H54 (cell line): ENCODE data around the gene DVL3.
"Not testable (repeated sequence)": the region's sequence is repeated elsewhere in the genome, so short reads cannot be mapped to it uniquely, and the experiment has no call there.

Experiments
- DNase-seq: peaks from one replicate; pipeline ENCODE4 v3.0.0; 2011; ENCODE audit warnings: low spot score, mixed read lengths; ENCODE audit not compliant: insufficient read length
- FAIRE-seq: peaks from 3 replicates; lab custom pipeline; 2011; peaks lifted over from hg19 to GRCh38; lab: Jason Lieb, UNC
- POLR2A ChIP-seq: IDR thresholded peaks from 2 replicates; pipeline ENCODE4 v1.6.1; 2011; ENCODE audit warnings: low read depth, mild to moderate bottlenecking, low read length

Gene DVL3

DNA sequence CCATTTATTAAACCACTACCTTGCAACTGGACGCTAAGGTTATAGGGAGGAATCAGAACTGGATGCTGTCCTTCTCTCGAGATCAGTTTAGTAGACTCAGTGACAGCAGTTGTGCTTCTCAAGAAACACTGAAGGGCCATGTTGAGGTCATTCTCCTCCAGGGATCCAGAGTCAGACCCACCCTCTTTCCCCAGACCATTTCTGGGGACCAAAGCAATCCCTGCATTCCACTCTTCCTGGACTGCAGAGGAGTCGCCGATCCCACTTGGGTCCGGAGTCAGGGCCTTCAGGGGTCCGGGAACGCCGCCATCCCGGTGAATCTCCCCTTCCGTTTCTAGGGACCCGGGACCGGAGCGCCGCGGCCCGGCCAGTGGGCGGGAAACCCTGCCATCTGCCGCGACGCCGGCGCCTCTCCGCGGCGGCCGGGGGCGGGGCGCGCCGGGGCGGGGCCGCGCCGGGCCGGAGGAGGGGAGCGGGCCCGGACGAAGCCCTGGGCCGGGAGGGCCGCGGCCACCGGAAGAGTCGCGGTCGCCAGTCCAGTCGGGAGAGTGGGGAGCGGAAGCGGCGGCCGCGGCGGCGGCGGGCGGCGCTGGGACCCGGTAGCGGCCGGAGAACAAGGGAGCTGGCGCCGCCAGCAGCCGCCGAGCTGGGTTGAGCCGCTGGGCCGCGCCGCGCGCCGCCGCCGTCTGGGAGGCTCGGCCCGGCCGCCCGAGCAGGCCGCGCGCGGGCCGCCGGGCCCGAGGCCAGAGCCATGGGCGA lies at the start of gene DVL3:
Gene DVL3, plus strand, starts transcription at position 493 of the 759 bp plus-strand sequence. Its CDS starts 259 bp downstream, at position 752.
- TF ChIP-seq POLR2A = peak; percentile 62
- DNase-seq (peak; percentile 79), FAIRE-seq (no peak)

DNA sequence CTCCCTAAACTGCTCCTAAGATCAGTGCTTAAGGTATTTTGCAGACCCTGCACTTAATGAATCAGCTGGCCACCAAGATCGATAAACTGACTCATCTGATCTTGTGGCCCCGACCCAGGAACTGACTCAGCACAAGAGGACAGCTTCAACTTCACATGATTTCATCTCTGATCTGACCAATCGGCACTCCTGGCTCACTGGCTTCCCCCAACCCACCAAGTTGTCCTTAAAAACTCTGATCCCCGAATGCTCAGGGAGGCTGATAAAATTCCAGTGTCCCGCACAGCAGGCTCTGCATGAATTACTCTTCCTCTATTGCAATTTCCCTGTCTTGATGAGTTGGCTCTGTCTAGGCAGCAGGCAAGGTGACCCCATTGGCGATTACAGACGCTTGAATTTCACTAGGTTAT lies 44.9 kb upstream of the DVL3 start:
- DNase-seq (no peak), FAIRE-seq (peak; percentile 96)
- TF ChIP-seq POLR2A = no peak

DNA sequence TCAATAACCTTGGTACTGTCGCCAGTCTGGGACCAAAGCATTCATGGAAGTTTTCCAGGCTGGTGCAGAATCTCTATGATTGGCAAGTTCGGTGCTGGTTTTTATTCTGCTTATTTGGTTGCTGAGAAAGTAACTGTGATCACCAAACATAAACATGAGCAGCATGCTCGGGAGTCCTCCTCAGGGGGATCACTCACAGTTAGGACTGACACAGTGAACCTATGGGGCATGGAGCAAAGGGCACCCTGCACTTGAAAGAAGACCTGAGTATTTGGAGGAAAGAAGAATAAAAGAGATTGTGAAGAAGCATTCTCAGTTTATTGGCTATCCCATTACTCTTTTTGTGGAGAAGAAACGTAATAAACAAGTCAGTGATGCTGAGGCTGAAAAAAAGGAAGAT lies 39.2 kb upstream of the DVL3 start:
- no peak for TF ChIP-seq POLR2A
- no peak for FAIRE-seq
- DNase-seq = no peak

DNA sequence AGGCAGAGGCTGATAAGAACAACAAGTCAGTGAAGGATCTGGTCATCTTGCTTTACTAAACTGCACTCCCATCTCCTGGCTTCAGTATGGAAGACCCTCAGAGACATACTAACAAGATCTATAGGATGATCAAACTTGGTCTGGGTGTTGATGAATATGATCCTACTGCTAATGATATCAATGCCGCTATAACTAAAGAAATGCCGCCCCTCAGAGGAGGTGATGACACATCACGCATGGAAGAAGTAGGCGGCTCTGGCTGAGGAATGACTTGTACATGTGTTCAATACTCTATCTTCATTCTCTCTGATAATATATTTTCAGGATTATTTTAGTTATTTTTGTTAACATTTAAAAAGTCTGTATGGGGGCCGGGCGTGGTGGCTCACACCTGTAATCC lies 37.5 kb upstream of the DVL3 start:
- DNase-seq (no peak), FAIRE-seq (no peak)

DNA sequence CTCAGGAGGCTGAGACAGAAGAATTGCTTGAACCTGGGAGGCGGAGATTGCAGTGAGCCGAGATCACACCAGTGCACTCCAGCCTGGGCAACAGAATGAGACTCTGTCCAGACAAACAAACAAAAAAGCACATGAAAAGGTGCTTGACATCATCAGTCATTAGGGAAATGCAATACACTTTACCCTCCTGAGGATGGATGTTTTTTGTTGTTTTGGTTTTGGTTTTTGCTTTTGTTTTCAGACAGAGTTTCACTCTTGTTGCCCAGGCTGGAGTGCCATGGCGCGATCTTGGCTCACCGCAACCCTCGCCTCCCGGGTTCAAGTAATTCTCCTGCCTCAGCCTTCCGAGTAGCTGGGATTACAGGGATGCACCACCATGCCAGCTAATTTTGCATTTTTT lies 34.1 kb upstream of the DVL3 start:
- FAIRE-seq, DNase-seq: not testable (repeated sequence)

More for the DNA sequence above, 37.5 kb upstream of the DVL3 start:
- TF ChIP-seq POLR2A = no peak

DNA sequence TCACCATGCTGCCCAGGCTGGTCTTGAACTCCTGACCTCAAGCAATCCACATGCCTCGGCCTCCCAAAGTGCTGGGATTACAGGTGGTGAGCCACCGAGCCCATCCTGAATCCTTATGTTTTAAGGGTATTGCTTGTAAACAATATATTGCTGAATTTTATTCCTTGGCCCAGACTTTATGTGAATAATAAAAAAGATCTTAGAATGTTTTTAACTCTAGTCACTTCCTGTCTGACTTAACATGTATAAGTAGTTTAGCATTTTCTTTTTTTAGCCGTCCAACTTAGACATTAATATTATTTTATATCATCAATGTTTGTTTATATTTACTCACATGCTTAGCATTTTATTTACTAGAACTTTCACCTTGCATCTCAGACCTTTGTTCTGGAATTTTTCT lies 29.2 kb upstream of the DVL3 start:
- FAIRE-seq (no peak), DNase-seq (no peak)
- no peak for TF ChIP-seq POLR2A

DNA sequence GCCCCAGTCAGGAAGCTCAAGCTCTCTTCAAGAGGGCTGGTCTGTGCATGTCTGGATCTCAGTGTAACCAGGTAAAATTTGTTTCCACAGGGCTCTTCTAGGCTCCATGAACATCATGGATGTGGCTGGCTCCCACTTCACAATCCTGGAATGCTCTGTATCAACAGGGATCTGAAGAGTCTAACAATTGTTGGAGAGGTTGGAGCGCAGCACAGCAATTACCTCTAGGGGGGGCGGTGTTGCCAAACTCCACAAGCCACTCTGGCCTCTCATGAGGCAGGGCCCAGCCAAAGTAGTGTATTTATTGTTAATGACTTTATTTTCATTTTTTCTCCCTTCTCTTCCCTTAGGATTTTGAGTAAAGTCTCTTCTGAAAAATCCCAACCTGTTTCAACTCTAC lies 26.2 kb upstream of the DVL3 start:
- peak; percentile 78 for FAIRE-seq

DNA sequence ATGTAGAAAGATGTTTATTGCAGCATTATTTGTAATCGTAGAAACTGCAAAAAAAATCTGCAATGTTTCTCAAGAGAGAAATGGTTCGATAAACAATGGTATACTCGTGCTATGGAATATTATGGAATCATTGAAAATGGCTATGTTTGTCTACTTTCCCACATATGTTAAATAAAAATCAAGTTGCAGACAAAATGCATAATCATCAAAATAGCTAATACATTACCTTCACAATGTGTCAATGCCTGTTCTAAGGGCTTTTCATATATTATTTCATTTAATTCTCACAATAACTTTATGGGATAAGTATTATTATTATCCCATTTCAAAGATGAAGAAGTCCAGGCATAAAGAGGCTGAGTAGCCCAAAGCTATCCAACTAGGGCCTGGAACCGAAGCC lies 22.2 kb upstream of the DVL3 start:
- no peak for FAIRE-seq
- TF ChIP-seq POLR2A = no peak
- no peak for DNase-seq

More for the DNA sequence above, 26.2 kb upstream of the DVL3 start:
- TF ChIP-seq POLR2A = no peak
- DNase-seq = peak; percentile 34

DNA sequence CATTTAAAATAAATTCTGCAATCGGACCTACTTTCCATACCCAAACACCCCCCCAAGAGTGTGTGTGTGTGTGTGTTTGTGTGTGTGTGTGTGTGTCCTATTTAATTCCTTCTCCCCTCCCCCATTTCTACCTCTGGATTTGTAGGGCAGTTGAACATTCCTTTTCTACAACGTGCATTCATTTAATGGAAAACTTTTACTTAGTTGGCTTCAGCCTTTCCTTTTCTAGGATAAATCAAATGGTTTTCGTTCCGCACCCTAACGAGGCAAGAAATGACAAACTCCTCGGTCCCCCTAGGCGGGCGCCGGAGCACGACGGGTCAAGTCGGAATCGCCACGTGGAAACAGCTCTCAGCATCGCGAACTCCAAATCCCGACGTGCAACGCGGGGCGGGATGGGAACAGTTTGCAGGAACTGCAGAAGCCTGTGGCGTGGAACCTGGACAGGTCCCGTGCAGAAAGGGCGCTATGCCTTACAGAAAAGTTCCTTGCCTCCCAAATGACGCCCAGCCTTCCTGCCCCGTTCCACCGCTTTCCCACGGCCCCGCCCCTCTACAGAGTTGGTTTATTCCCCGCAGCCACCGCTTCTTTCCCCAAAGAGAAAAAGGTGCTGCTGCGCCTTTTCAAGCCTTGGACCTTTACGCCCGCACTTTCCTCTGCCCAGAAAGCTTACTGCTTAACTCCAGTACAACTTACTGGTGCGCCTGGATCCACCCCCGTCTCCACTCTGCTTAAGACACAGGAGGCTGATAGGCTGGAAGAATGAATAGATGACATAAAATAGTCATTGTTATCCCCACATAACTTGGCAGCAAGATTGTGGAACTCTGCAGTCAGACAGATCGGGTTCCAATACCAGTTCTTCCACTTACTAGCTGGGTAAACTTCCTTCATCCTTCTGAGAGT lies 21.1 kb upstream of the DVL3 start:
- FAIRE-seq = peak; percentile 78
- peak; percentile 42; the same call in 1 of the 2 replicates for TF ChIP-seq POLR2A
- peak; percentile 74 for DNase-seq

DNA sequence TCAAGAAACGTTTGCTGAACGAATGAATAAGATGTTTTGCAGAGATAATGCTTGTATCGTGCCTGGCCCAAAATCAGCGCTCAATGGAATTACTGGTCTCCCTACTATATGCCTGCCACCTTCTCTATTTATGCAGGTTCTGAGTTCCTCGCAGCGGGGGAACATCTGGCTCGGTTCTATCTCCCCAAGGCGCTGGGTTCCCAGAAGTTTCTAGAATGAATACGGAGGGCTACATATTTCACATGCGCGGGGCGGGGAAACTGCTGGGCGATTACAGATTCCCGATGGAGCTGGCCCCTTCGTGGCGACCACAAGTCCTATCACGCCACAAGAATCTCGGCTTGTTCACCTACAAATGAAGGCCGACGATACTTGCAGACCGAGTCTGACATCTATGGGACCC lies 20.4 kb upstream of the DVL3 start:
- DNase-seq = no peak
- no peak for TF ChIP-seq POLR2A
- FAIRE-seq = peak; percentile 15

DNA sequence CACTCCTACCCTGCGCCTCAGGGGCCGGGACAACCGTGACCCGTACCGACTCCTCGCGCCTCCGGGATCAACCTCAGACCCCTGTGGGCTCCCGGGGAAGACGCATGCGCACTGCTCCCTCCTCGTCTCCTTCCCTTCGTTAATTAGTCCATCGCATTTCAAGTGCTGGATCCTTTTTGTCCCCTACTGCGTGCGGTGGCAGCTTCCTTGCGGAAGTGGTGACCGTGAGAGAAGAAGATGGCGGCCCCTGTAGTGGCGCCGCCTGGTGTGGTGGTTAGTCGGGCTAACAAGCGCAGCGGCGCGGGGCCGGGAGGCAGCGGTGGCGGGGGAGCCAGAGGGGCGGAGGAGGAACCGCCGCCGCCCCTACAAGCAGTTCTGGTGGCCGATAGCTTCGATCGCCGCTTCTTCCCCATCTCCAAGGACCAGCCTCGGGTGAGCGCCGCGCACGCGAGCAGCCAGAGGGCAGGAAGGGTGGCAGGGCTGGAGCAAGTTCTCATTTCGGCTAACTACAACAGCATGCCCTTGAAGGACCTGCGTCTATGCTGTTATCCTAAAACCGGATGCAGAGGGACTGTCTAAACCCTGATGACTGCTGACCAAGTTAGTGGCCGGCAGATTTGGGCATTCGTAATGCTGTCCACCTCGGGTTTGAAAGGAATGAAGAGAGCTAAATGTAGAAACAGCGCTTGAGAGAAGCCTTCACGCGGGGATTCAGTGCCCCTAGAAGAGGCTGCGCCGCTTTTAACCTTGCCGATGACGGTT lies 19.8 kb upstream of the DVL3 start, which contains the start of gene EIF2B5:
Gene EIF2B5, plus strand, starts transcription at position 210 of the 762 bp plus-strand sequence. Its CDS starts 28 bp downstream, at position 238.
- FAIRE-seq = peak; percentile 79
- TF ChIP-seq POLR2A = peak; percentile 68

DNA sequence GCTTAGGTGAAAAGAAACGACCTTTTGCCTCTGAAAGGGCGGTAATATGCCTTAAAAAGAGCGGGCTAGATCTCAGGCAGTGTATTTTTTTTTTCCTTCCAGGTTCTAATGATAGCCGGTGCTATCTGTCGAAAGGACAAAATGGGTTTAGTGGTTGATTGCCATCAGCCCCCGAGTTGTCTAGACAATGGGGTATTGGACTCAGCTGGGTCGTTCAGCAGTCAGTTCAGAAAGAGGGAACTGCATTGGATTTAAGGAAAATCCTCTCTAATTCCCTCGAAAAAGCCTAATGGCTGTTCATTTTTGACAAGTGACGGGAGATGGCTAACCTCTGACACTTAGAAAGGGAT lies 19.3 kb upstream of the DVL3 start:
- no peak for FAIRE-seq
- no peak for DNase-seq
- TF ChIP-seq POLR2A = no peak

More for the DNA sequence above, 19.8 kb upstream of the DVL3 start, which contains the start of gene EIF2B5:
- peak; percentile 58 for DNase-seq

DNA sequence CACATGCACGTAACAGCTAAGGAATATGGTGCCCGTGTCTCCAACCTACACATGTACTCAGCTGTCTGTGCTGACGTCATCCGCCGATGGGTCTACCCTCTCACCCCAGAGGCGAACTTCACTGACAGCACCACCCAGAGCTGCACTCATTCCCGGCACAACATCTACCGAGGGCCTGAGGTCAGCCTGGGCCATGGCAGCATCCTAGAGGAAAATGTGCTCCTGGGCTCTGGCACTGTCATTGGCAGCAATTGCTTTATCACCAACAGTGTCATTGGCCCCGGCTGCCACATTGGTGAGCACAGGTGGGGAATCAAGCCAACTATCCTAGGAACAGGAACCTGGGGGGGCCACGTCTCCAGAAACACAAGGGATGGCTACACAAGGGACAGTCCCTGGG lies 14.7 kb upstream of the DVL3 start:
- FAIRE-seq = no peak
- DNase-seq = no peak
- TF ChIP-seq POLR2A = no peak
